Hematopoietic multipotent progenitor cell (in vitro differentiated cells): ENCODE measurements around the gene DNAJB2. TPM values are rescaled to one million over a fixed set of nuclear protein-coding genes. Genes with fewer than 3 reads are reported as not detected.

Experiments used
- small RNA-seq: library from RNA; depleted of rRNA; stranded (forward); fragments of <200 nt; gene quantifications from one replicate; pipeline ENCODE3, GENCODE V24; 2012
- total RNA-seq: library from RNA; depleted of rRNA; stranded (reverse); fragments of >200 nt; gene quantifications from one replicate; pipeline ENCODE4 v1.2.3, GENCODE V29; 2012

The DNAJB2 gene
- total RNA-seq, 1 donor, result 24.8 TPM

Small RNA genes within 50 kb of the gene (small RNA-seq; reads per million reads assigned to genes)
- gene MIR153-1, result not detected

Other genes starting within 250 kb of the DNAJB2 start
- gene CFAP65, start 237.8 kb upstream of the DNAJB2 start, total RNA-seq, result not detected
- gene IHH, start 218.4 kb upstream of the DNAJB2 start, total RNA-seq, result 0.27 TPM
- 27.2 TPM for gene NHEJ1, start 118.6 kb upstream of the DNAJB2 start, total RNA-seq
- 0.27 TPM for gene SLC23A3, start 109.3 kb upstream of the DNAJB2 start, total RNA-seq
- gene CNPPD1, start 102.4 kb upstream of the DNAJB2 start, total RNA-seq, result 60.1 TPM
- 108 TPM for gene RETREG2, start 101.1 kb upstream of the DNAJB2 start, total RNA-seq
- gene ZFAND2B, start 72.6 kb upstream of the DNAJB2 start, total RNA-seq, result 87.8 TPM
- gene ABCB6, start 60.4 kb upstream of the DNAJB2 start, total RNA-seq, result 11.3 TPM
- 56.8 TPM for gene ATG9A, start 49.7 kb upstream of the DNAJB2 start, total RNA-seq
- 38.5 TPM for gene ANKZF1, start 49.6 kb upstream of the DNAJB2 start, total RNA-seq
- 21.8 TPM for gene GLB1L, start 33.9 kb upstream of the DNAJB2 start, total RNA-seq
- gene STK16, start 33.9 kb upstream of the DNAJB2 start, total RNA-seq, result 39.6 TPM
- not detected for gene TUBA4B, start 26.1 kb upstream of the DNAJB2 start, total RNA-seq
- 22.9 TPM for gene TUBA4A, start 25.4 kb upstream of the DNAJB2 start, total RNA-seq
- gene PTPRN, start 30.0 kb downstream of the DNAJB2 start, total RNA-seq, result under 0.01 TPM
- gene RESP18, start 53.4 kb downstream of the DNAJB2 start, total RNA-seq, result not detected
- gene DNPEP, start 108.5 kb downstream of the DNAJB2 start, total RNA-seq, result 118 TPM
- gene DES, start 139.0 kb downstream of the DNAJB2 start, total RNA-seq, result not detected
- gene SPEG, start 155.5 kb downstream of the DNAJB2 start, total RNA-seq, result 0.81 TPM
- 32.0 TPM for gene GMPPA, start 219.5 kb downstream of the DNAJB2 start, total RNA-seq
- 0.27 TPM for gene ASIC4, start 235.1 kb downstream of the DNAJB2 start, total RNA-seq